Activated CD4-positive, alpha-beta T cell treated with anti-CD3 and anti-CD28 coated beads, Interleukin-2, amount 50 U/mL, for 24 hours (primary cell): ENCODE results near the gene IFT43.

Source experiments
- DNase-seq, 2 donors: peaks; one replicate each; pipeline ENCODE4 v3.0.0-alpha.2; 2020; ENCODE audit warnings: low read depth in 1 of 2, low spot score in 1 of 2

The IFT43 gene

GRCh38 chr14:75985618-75986438 is at the start of gene IFT43:
TSS of gene IFT43 (plus strand) at chr14:75985763. CDS start at chr14:75985787, 24 bp downstream.
- peak; percentile 81 to 88 for DNase-seq

DNA sequence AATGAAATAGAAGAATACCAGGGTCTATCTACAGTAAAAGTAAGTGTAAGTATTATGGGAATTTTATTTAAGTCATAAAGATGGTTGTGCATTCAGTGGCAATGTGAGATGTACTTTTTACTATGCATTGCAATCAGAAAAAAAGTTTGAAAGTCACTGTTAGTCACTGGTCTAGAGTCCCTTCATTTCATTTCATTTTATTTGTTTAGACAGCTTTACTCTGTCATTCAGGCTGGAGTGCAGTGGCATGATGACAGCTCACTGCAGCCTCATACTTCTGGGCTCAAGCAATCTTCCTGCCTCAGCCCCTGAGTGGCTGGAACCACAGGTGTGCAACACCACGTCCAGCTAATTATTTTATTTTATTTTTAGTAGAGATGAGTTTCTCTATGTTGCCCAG is 46.4 kb upstream of the IFT43 start:
- no peak for DNase-seq

GRCh38 chr14:75941030-75941429 is 44.5 kb upstream of the IFT43 start:
- no peak for DNase-seq

- DNase-seq = no peak
Measured at GRCh38 chr14:75944607-75945241, 40.8 kb upstream of the IFT43 start.

GRCh38 chr14:75946785-75947184 is 38.8 kb upstream of the IFT43 start:
- DNase-seq = no peak

DNA sequence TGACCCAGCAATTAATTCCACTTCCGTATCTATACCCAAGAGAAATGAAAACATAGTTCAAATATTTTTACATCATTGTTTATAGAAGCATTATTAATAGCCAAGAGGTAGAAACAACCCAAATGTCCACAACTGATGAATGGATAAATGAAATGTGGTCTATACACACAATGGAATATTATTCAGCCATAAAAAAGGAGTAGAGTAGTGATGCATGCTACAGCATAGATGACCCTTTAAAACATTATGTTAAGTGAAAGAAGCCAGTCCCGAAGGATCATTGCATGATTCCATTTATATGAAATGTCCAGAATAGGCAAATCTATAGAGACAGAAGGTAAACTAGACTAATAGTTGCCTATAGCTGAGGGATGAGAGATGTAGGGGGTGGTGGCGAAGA is 33.1 kb upstream of the IFT43 start:
- no peak for DNase-seq

DNA sequence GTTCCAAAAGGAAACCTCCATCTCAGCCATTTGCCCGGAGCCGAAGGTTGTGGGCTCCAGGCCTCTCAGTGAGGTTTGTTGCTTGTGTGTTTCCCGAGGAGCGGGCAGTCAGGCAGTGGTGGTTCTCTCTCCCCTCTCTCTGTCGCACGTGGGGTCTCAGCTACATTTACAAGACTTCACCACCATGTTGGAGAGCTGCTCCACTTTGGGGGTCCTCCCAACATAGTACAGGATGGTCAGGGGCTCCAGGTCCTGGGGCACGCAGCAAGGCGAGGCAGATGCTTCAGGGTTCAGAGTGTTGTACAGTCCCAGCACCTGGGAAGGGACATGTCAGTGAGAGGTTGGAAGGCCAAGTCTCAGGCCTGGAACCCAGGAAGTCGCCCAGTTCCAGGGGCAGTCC is 26.5 kb upstream of the IFT43 start:
- no peak for DNase-seq

DNA sequence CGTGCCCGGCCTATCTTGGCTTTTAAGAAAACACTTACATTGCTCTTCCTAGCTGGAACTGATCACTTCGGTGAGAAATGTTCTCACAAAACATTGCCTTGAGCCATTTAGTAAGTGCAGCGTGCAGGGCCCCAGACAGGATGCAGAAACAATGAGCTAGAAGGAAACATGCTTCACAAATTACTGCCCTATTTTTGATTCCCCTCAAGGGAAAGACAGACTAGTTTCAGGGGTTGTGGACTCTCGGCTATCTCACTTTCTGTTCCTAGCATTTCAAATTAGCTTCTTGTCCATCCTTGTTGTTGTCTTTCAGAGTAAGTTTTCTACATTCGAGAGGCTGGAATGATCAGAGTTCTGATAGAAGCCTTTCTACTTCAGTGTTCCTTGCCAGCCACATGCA is 25.3 kb upstream of the IFT43 start:
- no peak for DNase-seq

DNA sequence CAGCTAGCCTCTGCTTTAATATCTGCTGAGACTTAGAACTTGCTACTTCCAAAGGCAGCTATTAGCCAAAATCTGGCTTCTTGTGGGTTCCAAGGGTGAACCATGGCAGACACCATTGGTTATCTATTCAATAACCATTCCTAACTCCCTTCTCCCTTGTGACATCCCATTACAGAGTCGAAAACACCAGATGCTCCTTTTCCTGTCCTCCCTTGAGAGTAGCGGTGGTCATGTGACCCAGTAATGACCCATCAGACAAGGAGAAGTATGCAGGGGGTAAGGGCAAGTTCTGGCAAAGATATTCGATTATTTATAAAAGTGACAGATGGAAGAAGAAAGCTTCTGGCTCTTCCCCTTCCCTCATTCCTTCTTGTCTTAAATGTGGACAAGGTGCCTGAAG is 23.9 kb upstream of the IFT43 start:
- no peak for DNase-seq

- DNase-seq = no peak
Measured at GRCh38 chr14:75967866-75968265, 17.7 kb upstream of the IFT43 start.

- no peak for DNase-seq
Measured at GRCh38 chr14:75968456-75968855, 17.1 kb upstream of the IFT43 start.

DNA sequence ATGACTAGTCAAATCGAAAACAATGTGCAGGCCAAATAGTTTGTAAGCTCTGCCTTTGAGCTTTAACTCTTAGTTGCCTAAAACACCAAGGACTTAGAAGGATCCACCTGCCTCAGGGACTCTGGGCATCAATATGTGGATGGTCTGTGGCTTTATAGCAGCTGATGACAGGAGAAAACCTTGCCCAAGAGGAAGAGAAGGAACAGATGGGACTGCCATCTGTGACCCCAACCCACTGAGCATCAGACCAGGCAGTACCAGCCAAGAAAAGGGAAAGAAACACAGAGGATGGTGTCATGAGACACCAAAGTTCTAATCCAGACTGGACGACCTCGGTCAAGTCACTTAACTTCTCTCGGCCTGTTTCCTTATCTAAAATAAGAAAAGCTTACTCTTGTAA is 16.4 kb upstream of the IFT43 start:
- no peak for DNase-seq

DNA sequence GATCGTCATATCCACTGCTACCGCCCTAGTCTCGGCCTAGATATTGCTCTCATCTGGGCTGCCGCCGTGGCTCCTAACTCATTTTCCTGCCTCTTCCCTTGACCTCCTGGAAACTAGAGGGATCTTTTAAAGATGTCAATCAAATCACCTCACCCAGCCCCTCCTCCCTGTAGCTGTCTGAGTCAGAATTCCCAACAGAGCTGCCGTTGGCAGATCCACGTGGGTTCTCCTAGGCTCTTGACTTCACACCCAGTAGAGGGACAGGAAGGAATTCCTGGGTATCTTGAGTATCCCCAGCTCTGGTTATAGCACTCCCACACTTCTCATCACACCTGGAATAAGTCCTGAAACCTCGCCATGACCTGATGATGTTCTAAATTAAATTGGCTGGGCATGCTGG is 15.7 kb upstream of the IFT43 start:
- no peak for DNase-seq

DNA sequence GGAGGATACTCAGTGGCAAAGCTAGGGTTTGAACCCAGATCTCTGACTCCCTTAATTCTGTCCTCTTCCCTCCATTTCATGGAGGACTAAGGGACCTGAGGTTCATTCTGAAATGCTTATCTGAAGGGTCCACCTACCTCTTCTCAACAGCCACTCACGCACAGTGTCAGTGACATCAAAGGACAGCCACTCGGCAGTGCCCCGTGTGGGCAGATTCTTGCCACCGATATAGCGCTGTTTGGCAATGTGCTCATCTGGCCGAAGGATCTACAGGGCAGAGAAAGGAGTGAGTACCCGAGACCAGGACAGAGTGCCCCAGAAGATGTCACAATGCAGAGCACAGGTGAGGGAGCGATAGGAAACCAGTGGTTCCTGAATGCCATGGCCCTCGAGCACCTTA is 14.6 kb upstream of the IFT43 start:
- DNase-seq = no peak

- DNase-seq = no peak
Measured at GRCh38 chr14:75971509-75971908, 14.1 kb upstream of the IFT43 start.

GRCh38 chr14:75972801-75973421 is 12.7 kb upstream of the IFT43 start:
- no peak for DNase-seq

- DNase-seq = no peak
Measured at GRCh38 chr14:75976826-75977581, 8.6 kb upstream of the IFT43 start.

GRCh38 chr14:75977582-75977943 is 8.0 kb upstream of the IFT43 start:
- DNase-seq = no peak

- DNase-seq = no peak
Measured at GRCh38 chr14:75978249-75978731, 7.3 kb upstream of the IFT43 start.

DNA sequence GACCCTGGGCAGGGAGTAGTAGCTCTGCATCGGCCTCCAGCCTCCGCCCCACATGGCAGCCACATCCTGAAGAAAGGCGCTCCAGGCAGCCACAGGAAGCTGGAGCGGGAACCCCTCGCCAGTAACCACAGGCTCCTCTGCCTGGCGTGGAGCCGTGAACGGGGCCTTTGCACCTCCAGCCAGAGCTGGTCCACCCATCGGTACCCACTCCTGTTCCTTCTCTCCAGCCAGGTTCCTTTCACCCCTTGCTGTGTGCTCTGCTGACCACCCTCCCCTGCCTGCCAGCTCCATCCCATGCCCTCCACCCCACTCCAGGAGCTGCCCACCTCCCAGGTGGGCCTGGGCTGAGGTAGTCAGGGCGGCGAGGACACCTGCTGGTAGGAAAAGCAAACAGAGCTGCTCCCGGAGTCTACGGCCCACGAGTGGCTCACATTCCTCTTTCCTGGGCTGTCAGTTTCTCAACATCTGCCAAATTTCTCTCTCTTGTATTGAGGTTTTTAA is 6.4 kb upstream of the IFT43 start:
- DNase-seq = no peak
